HepG2 (cell line): ENCODE data around the gene OSBPL10. TPM values are rescaled to one million over a fixed set of nuclear protein-coding genes. Genes with fewer than 3 reads are reported as not detected.

Source experiments
- ATAC-seq: fragments of 200-7000 bp; cut with Tn5 transposase; 3 replicates; pipeline ENCODE4 v1.9.1; 2020; ENCODE audit warnings: mild to moderate bottlenecking, moderate library complexity
- BruUV-seq: library from RNA; stranded (reverse); fragments of 400-500 nt; replicated peaks from 2 replicates; lab custom pipeline; 2021; lab: Mats Ljungman, UMichigan
- CTCF ChIA-PET: fragments of 300-600 bp; formaldehyde crosslinking; extraction: SDS; loops from one replicate; lab custom pipeline; 2021; ENCODE audit warnings: low total read pairs, inconsistent platforms, low intra/inter-chr PET ratio; lab: Yijun Ruan, JAX
- POLR2A ChIA-PET: fragments of 350-600 bp; sonication (Branson Sonifier 250); formaldehyde crosslinking; loops from one replicate; lab custom pipeline; 2020; ENCODE audit warnings: antibody characterized with exemption, inconsistent platforms; lab: Yijun Ruan, JAX
- DNase-seq: peaks from one replicate; pipeline ENCODE4 v3.0.0-alpha.2; 2015; ENCODE audit warnings: low spot score
- FAIRE-seq: peaks from 3 replicates; lab custom pipeline; 2011; peaks lifted over from hg19 to GRCh38; lab: Jason Lieb, UNC
- H2AFZ ChIP-seq: one replicate; pipeline ENCODE4 v1.6.1; 2011; ENCODE audit warnings: low read length, inconsistent platforms
- H3K27ac ChIP-seq: fragments of 300-600 bp; 3 replicates; pipeline ENCODE4 v1.8.0; 2011; ENCODE audit warnings: mixed run types, mild to moderate bottlenecking, mixed read lengths, low read length, inconsistent platforms; ENCODE audit not compliant: insufficient read depth; ENCODE audit errors: extremely low read length
- H3K27me3 ChIP-seq, 2 experiments: fragments of 200-600 bp in 1 of 2; 2 replicates in 1 of 2; 3 replicates in 1 of 2; pipeline versions ENCODE4 v1.6.0 to v1.8.0; 2011; ENCODE audit warnings: low read length in 2 of 2, mild to moderate bottlenecking in 2 of 2, moderate library complexity in 2 of 2, inconsistent platforms in 1 of 2; ENCODE audit not compliant: insufficient read depth in 2 of 2, control insufficient read depth in 1 of 2
- H3K36me3 ChIP-seq, 2 experiments: fragments of 200-600 bp in 1 of 2; replicated peaks in 1 of 2; 2 replicates in 1 of 2; 3 replicates in 1 of 2; pipeline versions ENCODE4 v1.5.1 to v1.8.0; 2011; ENCODE audit warnings: low read length in 2 of 2, inconsistent platforms in 1 of 2; ENCODE audit not compliant: insufficient read depth in 2 of 2, control insufficient read depth in 1 of 2
- H3K4me1 ChIP-seq: 2 replicates; pipeline ENCODE4 v1.5.1; 2012; ENCODE audit warnings: low read length, inconsistent platforms; ENCODE audit not compliant: insufficient read depth
- H3K4me2 ChIP-seq: 2 replicates; pipeline ENCODE4 v1.6.0; 2011; ENCODE audit warnings: low read depth, low read length, inconsistent platforms
- H3K4me3 ChIP-seq, 3 experiments: fragments of 200-600 bp in 1 of 3; sonication (generic), shearing (Covaris generic) in 1 of 3; replicated peaks in 1 of 3; 2 replicates each; pipeline ENCODE4 v1.5.1; 2011 to 2016; ENCODE audit warnings: low read length in 3 of 3, inconsistent platforms in 2 of 3, low read depth in 2 of 3, mild to moderate bottlenecking in 2 of 3, control low read depth in 1 of 3, mixed read lengths in 1 of 3; ENCODE audit not compliant: insufficient read depth in 1 of 3
- H3K79me2 ChIP-seq: one replicate; pipeline ENCODE4 v1.6.1; 2011; ENCODE audit warnings: low read length, inconsistent platforms; ENCODE audit not compliant: insufficient read depth
- H3K9ac ChIP-seq: 2 replicates; pipeline ENCODE4 v1.6.0; 2011; ENCODE audit warnings: mild to moderate bottlenecking, low read depth, low read length, inconsistent platforms; ENCODE audit not compliant: insufficient read depth
- H3K9me3 ChIP-seq: 2 replicates; pipeline ENCODE4 v1.5.1; 2012; ENCODE audit warnings: mild to moderate bottlenecking, low read length
- H4K20me1 ChIP-seq: 2 replicates; pipeline ENCODE4 v1.6.0; 2011; ENCODE audit warnings: inconsistent platforms, mild to moderate bottlenecking, low read length, moderate library complexity; ENCODE audit not compliant: insufficient read depth
- ATF2 ChIP-seq: sonication (generic); formaldehyde crosslinking; IDR thresholded peaks from 2 replicates; pipeline ENCODE4 v1.4.0; 2020; ENCODE audit warnings: missing genetic modification reagents
- BHLHE40 ChIP-seq: IDR thresholded peaks from 2 replicates; pipeline ENCODE4 v1.6.1; 2011; ENCODE audit warnings: low read length, improper control_type of control experiment
- CSRNP1 ChIP-seq: sonication (generic); formaldehyde crosslinking; IDR thresholded peaks from 2 replicates; pipeline ENCODE4 v1.8.1; 2023; ENCODE audit warnings: mild to moderate bottlenecking, missing genetic modification reagents
- FUBP1 ChIP-seq: sonication (generic); formaldehyde crosslinking; IDR thresholded peaks from 2 replicates; pipeline ENCODE4 v1.5.1; 2020; ENCODE audit warnings: missing genetic modification reagents, mild to moderate bottlenecking, borderline replicate concordance
- MIXL1 ChIP-seq: IDR thresholded peaks from 2 replicates; pipeline ENCODE4 v1.6.1; 2016
- SP5 ChIP-seq: IDR thresholded peaks from 2 replicates; pipeline ENCODE4 v1.6.1; 2016; ENCODE audit warnings: low read depth, borderline replicate concordance
- ZBTB21 ChIP-seq: sonication (generic); formaldehyde crosslinking; IDR thresholded peaks from 2 replicates; pipeline ENCODE4 v1.4.0; 2020; ENCODE audit warnings: missing genetic modification reagents
- ZEB1 ChIP-seq: IDR thresholded peaks from 2 replicates; pipeline ENCODE4 v1.6.1; 2012; ENCODE audit warnings: mild to moderate bottlenecking, low read depth, inconsistent platforms; ENCODE audit not compliant: insufficient replicate concordance
- ZNF556 ChIP-seq: sonication (generic); formaldehyde crosslinking; IDR thresholded peaks from 2 replicates; pipeline ENCODE4 v1.4.0; 2020; ENCODE audit warnings: mild to moderate bottlenecking, missing genetic modification reagents, borderline replicate concordance
- ZNF589 ChIP-seq: sonication (generic); formaldehyde crosslinking; conservative IDR thresholded peaks from 2 replicates; pipeline ENCODE4 v1.8.0; 2022; ENCODE audit warnings: mild to moderate bottlenecking, moderate library complexity, missing genetic modification reagents
- ZNF776 ChIP-seq: sonication (generic); formaldehyde crosslinking; IDR thresholded peaks from 2 replicates; pipeline ENCODE4 v1.4.0; 2020; ENCODE audit warnings: mild to moderate bottlenecking, missing genetic modification reagents
- ZSCAN21 ChIP-seq: sonication (generic); formaldehyde crosslinking; IDR thresholded peaks from 2 replicates; pipeline ENCODE4 v1.8.0; 2022; ENCODE audit warnings: mild to moderate bottlenecking, missing genetic modification reagents, moderate library complexity, borderline replicate concordance
- WGBS: methylation state at CpG from one replicate; pipeline ENCODE4 v1.1.6; 2017; ENCODE audit warnings: low lambda C conversion rate; 5-methylcytosine and 5-hydroxymethylcytosine counted together
- in situ Hi-C: cut with HindIII; loops from 2 replicates; pipeline ENCODE4 v1.10.0; 2017; ENCODE audit warnings: low pct_unique_long_range_greater_than_20kb; ENCODE audit not compliant: extremely low pct_ligation_motif_present
- intact Hi-C: fragments of 100-400 bp; cut with micrococcal nuclease; formaldehyde crosslinking; loops from one replicate; pipeline ENCODE4 v1.10.0; 2022; ENCODE audit not compliant: unreplicated experiment
- polyA plus RNA-seq, 8 experiments: library from polyadenylated mRNA; depleted of rRNA in 3 of 8; stranded (reverse) in 7 of 8; unstranded in 1 of 8; fragments of >200 nt; fragmentation: Illumina TruSeq in 4 of 8; extraction: Trizol in 4 of 8; gene quantifications; 2 replicates each; pipeline versions ENCODE4 v1.2.1 to v1.2.3, GENCODE V29; 2011 to 2016; ENCODE audit warnings: low read depth in 4 of 8, missing spikeins in 1 of 8, mixed read lengths in 1 of 8; ENCODE audit not compliant: insufficient read depth in 1 of 8
- total RNA-seq, 5 experiments: library from RNA; depleted of rRNA; stranded (reverse); fragments of >200 nt; fragmentation: Illumina TruSeq; extraction: Trizol; gene quantifications; 2 replicates each; pipeline ENCODE4 v1.2.3, GENCODE V29; 2016; ENCODE audit warnings: low read depth in 1 of 5
- TF ChIP-seq, protein P1 (sequence below), 2 experiments: fragments of 450-650 bp in 1 of 2; sonication (generic) in 1 of 2; formaldehyde crosslinking; IDR thresholded peaks; 2 replicates each; pipeline versions ENCODE4 v1.5.0 to v1.8.0; 2020 to 2022; ENCODE audit warnings: mild to moderate bottlenecking in 1 of 2, missing genetic modification reagents in 1 of 2

OSBPL10 gene
- total and polyA plus RNA-seq, 2 of the 13 experiments (the other 11 are each of a cell fraction or from before 2014, with no cell fraction given): 10.3 to 28.6 TPM

DNA sequence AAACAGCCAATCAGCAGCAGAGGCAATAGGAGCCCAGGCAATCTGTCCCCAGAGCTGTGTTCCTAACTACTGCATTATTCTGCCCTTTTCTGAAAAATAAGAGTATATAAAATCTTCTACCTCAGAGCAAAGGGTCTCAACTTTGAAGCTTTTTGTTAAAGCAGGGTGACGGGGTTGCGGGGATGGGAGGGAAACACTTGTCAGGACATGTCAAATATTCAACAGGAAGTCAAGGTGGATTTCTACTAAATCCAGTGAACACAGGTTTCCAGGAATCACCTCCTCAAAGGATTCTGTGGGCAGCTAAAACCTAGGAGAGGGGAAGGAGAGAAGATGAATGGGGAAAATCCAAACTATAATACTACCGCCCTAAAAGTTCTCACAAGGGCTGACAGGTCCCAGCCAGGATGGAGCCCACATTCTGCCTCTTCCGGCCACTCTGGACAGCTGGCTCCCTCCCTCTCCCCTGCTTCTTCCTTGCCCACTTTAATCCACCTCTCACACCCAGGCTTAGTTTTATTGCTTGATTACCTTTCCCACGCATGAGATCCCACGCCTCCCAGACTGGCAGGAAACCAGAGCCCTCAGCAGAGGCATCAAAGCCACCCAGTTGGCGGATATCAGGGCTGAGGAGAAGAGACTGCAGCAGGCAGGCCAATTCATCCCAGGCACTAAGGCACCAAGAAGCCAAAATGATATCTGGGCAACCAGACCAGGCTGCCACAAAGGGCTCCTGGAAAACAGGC lies 77.2 kb downstream of the OSBPL10 start:
- FAIRE-seq (no peak), DNase-seq (no peak), ATAC-seq (no peak)
- ChIA-PET CTCF (no interaction called here), POLR2A (no interaction called here)
- peaks cover 40% of the 10 kb centered on the region for H3K4me1 ChIP-seq
- TF ChIP-seq ZEB1 (no peak), ATF2 (no peak), ZBTB21 (CRISPR knock-in tag) (no peak), ZNF556 (no peak)
- TF ChIP-seq, protein P1, sequence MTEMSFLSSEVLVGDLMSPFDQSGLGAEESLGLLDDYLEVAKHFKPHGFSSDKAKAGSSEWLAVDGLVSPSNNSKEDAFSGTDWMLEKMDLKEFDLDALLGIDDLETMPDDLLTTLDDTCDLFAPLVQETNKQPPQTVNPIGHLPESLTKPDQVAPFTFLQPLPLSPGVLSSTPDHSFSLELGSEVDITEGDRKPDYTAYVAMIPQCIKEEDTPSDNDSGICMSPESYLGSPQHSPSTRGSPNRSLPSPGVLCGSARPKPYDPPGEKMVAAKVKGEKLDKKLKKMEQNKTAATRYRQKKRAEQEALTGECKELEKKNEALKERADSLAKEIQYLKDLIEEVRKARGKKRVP (CRISPR knock-in tag; IDR thresholded peaks at IDR 0.05): no peak
- no peaks in the 10 kb centered on the region for H3K36me3 ChIP-seq
- H3K27me3 ChIP-seq: no peaks in the 10 kb centered on the region
- no peak overlapping the region for H3K27ac ChIP-seq
- H3K4me2 ChIP-seq: no peak overlapping the region
- no peak overlapping the region for H3K9ac ChIP-seq
- in situ Hi-C loops: no loop called here
- no peaks in the 10 kb centered on the region for H3K9me3 ChIP-seq
- intact Hi-C loops: no loop called here
- H4K20me1 ChIP-seq: no peaks in the 10 kb centered on the region
- 95% methylated on average over 7 of the region's 7 CpGs for WGBS
- no TSS peak for BruUV-seq
- H3K4me3 ChIP-seq: no peak overlapping the region
- peaks cover 36% of the 10 kb centered on the region for H3K79me2 ChIP-seq
- no peak overlapping the region for H2AFZ ChIP-seq

GRCh38 chr3:31900583-31900982 lies 80.5 kb downstream of the OSBPL10 start:
- Histone ChIP-seq H3K4me1 (peaks cover 42% of the 10 kb centered on the region), H3K36me3 (no peaks in the 10 kb centered on the region), H3K79me2 (peaks cover 26% of the 10 kb centered on the region), H3K4me2 (no peak overlapping the region), H3K27me3 (no peaks in the 10 kb centered on the region), H3K4me3 (no peak overlapping the region), H4K20me1 (no peaks in the 10 kb centered on the region), H2AFZ (no peak overlapping the region), H3K27ac (no peak overlapping the region), H3K9me3 (no peaks in the 10 kb centered on the region), H3K9ac (no peak overlapping the region)
- CTCF ChIA-PET: no interaction called here
- in situ Hi-C loops (no loop called here), intact Hi-C loops (no loop called here)
- ATAC-seq (no peak), DNase-seq (no peak), FAIRE-seq (no peak)
- POLR2A ChIA-PET: no interaction called here
- BruUV-seq: no TSS peak
- TF ChIP-seq ZNF776 (CRISPR knock-in tag) (no peak), BHLHE40 (no peak), ZSCAN21 (CRISPR knock-in tag) (no peak), MIXL1 (CRISPR knock-in tag) (no peak), CSRNP1 (no peak), ZNF589 (no peak), SP5 (no peak), FUBP1 (CRISPR knock-in tag) (no peak)
